Measurements from ENCODE around the gene FAM186B.
"Not testable (repeated sequence)": the region's sequence is repeated elsewhere in the genome, so short reads cannot be mapped to it uniquely, and the experiment has no call there.

Gene FAM186B

GRCh38 chr12:49633703-49634345 lies 28.4 kb upstream of the FAM186B start:
- no peak for DNase-seq (ENCODE audit: low spot score)

- DNase-seq (ENCODE audit: low spot score), result no peak
Measured at GRCh38 chr12:49632986-49633702, 27.7 kb upstream of the FAM186B start.

GRCh38 chr12:49632401-49632800 lies 27.0 kb upstream of the FAM186B start:
- no peak for DNase-seq (ENCODE audit: low spot score)

GRCh38 chr12:49631336-49631907 lies 26.0 kb upstream of the FAM186B start:
- no peak for DNase-seq (ENCODE audit: low spot score)

GRCh38 chr12:49627752-49628360 lies 22.4 kb upstream of the FAM186B start:
- no peak for DNase-seq (ENCODE audit: low spot score)

- DNase-seq (ENCODE audit: low spot score), result no peak
Measured at GRCh38 chr12:49626836-49627235, 21.4 kb upstream of the FAM186B start.

GRCh38 chr12:49626169-49626835 lies 20.9 kb upstream of the FAM186B start:
- no peak for DNase-seq (ENCODE audit: low spot score)

GRCh38 chr12:49624921-49625577 lies 19.6 kb upstream of the FAM186B start:
- no peak for DNase-seq (ENCODE audit: low spot score)

- DNase-seq (ENCODE audit: low spot score), result peak; percentile 98
Measured at GRCh38 chr12:49623142-49623904, 17.9 kb upstream of the FAM186B start, which contains the start of gene PRPF40B. Gene PRPF40B, plus strand, starts transcription at chr12:49623561. Its CDS starts 30 bp downstream, at chr12:49623591.

GRCh38 chr12:49622501-49623141 lies 17.2 kb upstream of the FAM186B start:
- peak; percentile 49 for DNase-seq (ENCODE audit: low spot score)

GRCh38 chr12:49621651-49622500 lies 16.4 kb upstream of the FAM186B start:
- DNase-seq (ENCODE audit: low spot score), result no peak

- DNase-seq (ENCODE audit: low spot score), result no peak
Measured at GRCh38 chr12:49619286-49619685, 13.8 kb upstream of the FAM186B start.

GRCh38 chr12:49618576-49618975 lies 13.1 kb upstream of the FAM186B start:
- DNase-seq (ENCODE audit: low spot score), result no peak

- no peak for DNase-seq (ENCODE audit: low spot score)
Measured at GRCh38 chr12:49616533-49617219, 11.2 kb upstream of the FAM186B start.

- DNase-seq (ENCODE audit: low spot score), result no peak
Measured at GRCh38 chr12:49615725-49616124, 10.3 kb upstream of the FAM186B start.

GRCh38 chr12:49612210-49612609 lies 6.8 kb upstream of the FAM186B start:
- DNase-seq (ENCODE audit: low spot score), result no peak

- not testable (repeated sequence) for DNase-seq (ENCODE audit: low spot score)
Measured at GRCh38 chr12:49610785-49611184, 5.3 kb upstream of the FAM186B start.

- no peak for DNase-seq (ENCODE audit: low spot score)
Measured at GRCh38 chr12:49609875-49610154, 4.4 kb upstream of the FAM186B start.
